ENCODE results near the gene SFXN4. TPM values are rescaled to one million over a fixed set of nuclear protein-coding genes. Genes with fewer than 3 reads are reported as not detected.

Gene SFXN4
- total and polyA plus RNA-seq, 2 of the 13 experiments (the other 11 are each of a cell fraction or from before 2014, with no cell fraction given), result 47.7 to 64.9 TPM

GRCh38 chr10:119209035-119209735, 43.7 kb upstream of the SFXN4 start (continued):
- no peak for TF ChIP-seq GRHL1 (CRISPR knock-in tag; conservative IDR thresholded peaks at IDR 0.05)
- TF ChIP-seq, protein P1, sequence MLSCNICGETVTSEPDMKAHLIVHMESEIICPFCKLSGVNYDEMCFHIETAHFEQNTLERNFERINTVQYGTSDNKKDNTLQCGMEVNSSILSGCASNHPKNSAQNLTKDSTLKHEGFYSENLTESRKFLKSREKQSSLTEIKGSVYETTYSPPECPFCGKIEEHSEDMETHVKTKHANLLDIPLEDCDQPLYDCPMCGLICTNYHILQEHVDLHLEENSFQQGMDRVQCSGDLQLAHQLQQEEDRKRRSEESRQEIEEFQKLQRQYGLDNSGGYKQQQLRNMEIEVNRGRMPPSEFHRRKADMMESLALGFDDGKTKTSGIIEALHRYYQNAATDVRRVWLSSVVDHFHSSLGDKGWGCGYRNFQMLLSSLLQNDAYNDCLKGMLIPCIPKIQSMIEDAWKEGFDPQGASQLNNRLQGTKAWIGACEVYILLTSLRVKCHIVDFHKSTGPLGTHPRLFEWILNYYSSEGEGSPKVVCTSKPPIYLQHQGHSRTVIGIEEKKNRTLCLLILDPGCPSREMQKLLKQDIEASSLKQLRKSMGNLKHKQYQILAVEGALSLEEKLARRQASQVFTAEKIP (CRISPR knock-in tag; IDR thresholded peaks at IDR 0.05; ENCODE audit: borderline replicate concordance), result no peak
- no peak for TF ChIP-seq NCOA2 (CRISPR knock-in tag; IDR thresholded peaks at IDR 0.05)
- TF ChIP-seq SP5 (CRISPR knock-in tag; IDR thresholded peaks at IDR 0.05; ENCODE audit: borderline replicate concordance, low read depth), result no peak
- 0 out of 2 replicates have a peak, but pooled peaks have one; percentile 31 for TF ChIP-seq ZBTB7B (CRISPR knock-in tag; IDR thresholded peaks at IDR 0.05)
- TF ChIP-seq, protein P2, sequence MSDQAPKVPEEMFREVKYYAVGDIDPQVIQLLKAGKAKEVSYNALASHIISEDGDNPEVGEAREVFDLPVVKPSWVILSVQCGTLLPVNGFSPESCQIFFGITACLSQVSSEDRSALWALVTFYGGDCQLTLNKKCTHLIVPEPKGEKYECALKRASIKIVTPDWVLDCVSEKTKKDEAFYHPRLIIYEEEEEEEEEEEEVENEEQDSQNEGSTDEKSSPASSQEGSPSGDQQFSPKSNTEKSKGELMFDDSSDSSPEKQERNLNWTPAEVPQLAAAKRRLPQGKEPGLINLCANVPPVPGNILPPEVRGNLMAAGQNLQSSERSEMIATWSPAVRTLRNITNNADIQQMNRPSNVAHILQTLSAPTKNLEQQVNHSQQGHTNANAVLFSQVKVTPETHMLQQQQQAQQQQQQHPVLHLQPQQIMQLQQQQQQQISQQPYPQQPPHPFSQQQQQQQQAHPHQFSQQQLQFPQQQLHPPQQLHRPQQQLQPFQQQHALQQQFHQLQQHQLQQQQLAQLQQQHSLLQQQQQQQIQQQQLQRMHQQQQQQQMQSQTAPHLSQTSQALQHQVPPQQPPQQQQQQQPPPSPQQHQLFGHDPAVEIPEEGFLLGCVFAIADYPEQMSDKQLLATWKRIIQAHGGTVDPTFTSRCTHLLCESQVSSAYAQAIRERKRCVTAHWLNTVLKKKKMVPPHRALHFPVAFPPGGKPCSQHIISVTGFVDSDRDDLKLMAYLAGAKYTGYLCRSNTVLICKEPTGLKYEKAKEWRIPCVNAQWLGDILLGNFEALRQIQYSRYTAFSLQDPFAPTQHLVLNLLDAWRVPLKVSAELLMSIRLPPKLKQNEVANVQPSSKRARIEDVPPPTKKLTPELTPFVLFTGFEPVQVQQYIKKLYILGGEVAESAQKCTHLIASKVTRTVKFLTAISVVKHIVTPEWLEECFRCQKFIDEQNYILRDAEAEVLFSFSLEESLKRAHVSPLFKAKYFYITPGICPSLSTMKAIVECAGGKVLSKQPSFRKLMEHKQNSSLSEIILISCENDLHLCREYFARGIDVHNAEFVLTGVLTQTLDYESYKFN (CRISPR knock-in tag; conservative IDR thresholded peaks at IDR 0.05), result 0 out of 2 replicates have a peak, but pooled peaks have one; percentile 10
- TF ChIP-seq, protein P3, sequence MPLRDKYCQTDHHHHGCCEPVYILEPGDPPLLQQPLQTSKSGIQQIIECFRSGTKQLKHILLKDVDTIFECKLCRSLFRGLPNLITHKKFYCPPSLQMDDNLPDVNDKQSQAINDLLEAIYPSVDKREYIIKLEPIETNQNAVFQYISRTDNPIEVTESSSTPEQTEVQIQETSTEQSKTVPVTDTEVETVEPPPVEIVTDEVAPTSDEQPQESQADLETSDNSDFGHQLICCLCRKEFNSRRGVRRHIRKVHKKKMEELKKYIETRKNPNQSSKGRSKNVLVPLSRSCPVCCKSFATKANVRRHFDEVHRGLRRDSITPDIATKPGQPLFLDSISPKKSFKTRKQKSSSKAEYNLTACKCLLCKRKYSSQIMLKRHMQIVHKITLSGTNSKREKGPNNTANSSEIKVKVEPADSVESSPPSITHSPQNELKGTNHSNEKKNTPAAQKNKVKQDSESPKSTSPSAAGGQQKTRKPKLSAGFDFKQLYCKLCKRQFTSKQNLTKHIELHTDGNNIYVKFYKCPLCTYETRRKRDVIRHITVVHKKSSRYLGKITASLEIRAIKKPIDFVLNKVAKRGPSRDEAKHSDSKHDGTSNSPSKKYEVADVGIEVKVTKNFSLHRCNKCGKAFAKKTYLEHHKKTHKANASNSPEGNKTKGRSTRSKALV (CRISPR knock-in tag; IDR thresholded peaks at IDR 0.05), result no peak
- TF ChIP-seq ZFY (CRISPR knock-in tag; IDR thresholded peaks at IDR 0.05), result 0 out of 2 replicates have a peak, but pooled peaks have one; percentile 17
- no peak for TF ChIP-seq ZNF816 (CRISPR knock-in tag; IDR thresholded peaks at IDR 0.05; ENCODE audit: borderline replicate concordance)
- TF ChIP-seq HDAC1 (CRISPR knock-in tag; IDR thresholded peaks at IDR 0.05), result 0 out of 2 replicates have a peak, but pooled peaks have one; percentile 43
- TF ChIP-seq HMGA1 (CRISPR knock-in tag; conservative IDR thresholded peaks at IDR 0.05), result no peak
- TF ChIP-seq PHF8 (CRISPR knock-in tag; IDR thresholded peaks at IDR 0.05), result 0 out of 2 replicates have a peak, but pooled peaks have one; percentile 30
- TF ChIP-seq CENPX (CRISPR knock-in tag; IDR thresholded peaks at IDR 0.05), result no peak
- TF ChIP-seq RFX1 (IDR thresholded peaks at IDR 0.05), result no peak
- TF ChIP-seq ZBTB43 (CRISPR knock-in tag; conservative IDR thresholded peaks at IDR 0.05), result 0 out of 2 replicates have a peak, but pooled peaks have one; percentile 22
- TF ChIP-seq ZBTB44 (CRISPR knock-in tag; IDR thresholded peaks at IDR 0.05), result no peak
- TF ChIP-seq CBX1 (IDR thresholded peaks at IDR 0.05; ENCODE audit: low read depth), result no peak
- TF ChIP-seq SSRP1 (CRISPR knock-in tag; IDR thresholded peaks at IDR 0.05), result no peak
